Activated CD8-positive, alpha-beta T cell treated with anti-CD3 and anti-CD28 coated beads for 36 hours (primary cell): ENCODE data around the gene FAM221B. TPM values are rescaled to one million over a fixed set of nuclear protein-coding genes. Genes with fewer than 3 reads are reported as not detected.

ENCODE experiments used
- ATAC-seq: fragments of 200-7000 bp; cut with Tn5 transposase; one replicate; pipeline ENCODE4 v1.10.0; 2021; ENCODE audit warnings: mild to moderate bottlenecking, moderate library complexity
- CTCF ChIA-PET: fragments of 350-600 bp; sonication (Branson Sonifier 250); formaldehyde crosslinking; loops from one replicate; lab custom pipeline; 2021; ENCODE audit warnings: antibody characterized with exemption; lab: Charles Lee
- POLR2A ChIA-PET: fragments of 350-600 bp; sonication (Branson Sonifier 250); formaldehyde crosslinking; loops from one replicate; lab custom pipeline; 2021; ENCODE audit warnings: antibody characterized with exemption; lab: Charles Lee
- DNase-seq: peaks from one replicate; pipeline ENCODE4 v3.0.0-alpha.2; 2020
- H3K27ac Mint-ChIP-seq: one replicate; pipeline ENCODE4 v1.8.0; 2021; ENCODE audit warnings: mild to moderate bottlenecking, mixed read lengths
- H3K27me3 Mint-ChIP-seq: one replicate; pipeline ENCODE4 v1.8.0; 2021; ENCODE audit warnings: mixed read lengths
- H3K36me3 Mint-ChIP-seq: one replicate; pipeline ENCODE4 v1.8.0; 2021; ENCODE audit warnings: low read depth, mixed read lengths
- H3K4me1 Mint-ChIP-seq: one replicate; pipeline ENCODE4 v1.8.0; 2021; ENCODE audit warnings: low read depth, mixed read lengths
- H3K4me3 Mint-ChIP-seq: one replicate; pipeline ENCODE4 v1.8.0; 2021; ENCODE audit warnings: mild to moderate bottlenecking, moderate library complexity, mixed read lengths
- H3K9me3 Mint-ChIP-seq: one replicate; pipeline ENCODE4 v1.8.0; 2021; ENCODE audit warnings: mixed read lengths
- intact Hi-C: fragments of 100-400 bp; cut with micrococcal nuclease; formaldehyde crosslinking; loops from one replicate; pipeline ENCODE4 v1.10.0; 2022
- total RNA-seq, 2 experiments: library from RNA; stranded (reverse); gene quantifications; one replicate each; pipeline ENCODE4 v1.2.3, GENCODE V29; 2021
- TF ChIP-seq, protein P1 (sequence below): fragments of 200-600 bp; IDR thresholded peaks from one replicate; pipeline ENCODE4 v1.8.0; 2022; ENCODE audit warnings: antibody characterized with exemption, mild to moderate bottlenecking

FAM221B gene
- total RNA-seq, 2 experiments from 2014 or later = not detected

DNA sequence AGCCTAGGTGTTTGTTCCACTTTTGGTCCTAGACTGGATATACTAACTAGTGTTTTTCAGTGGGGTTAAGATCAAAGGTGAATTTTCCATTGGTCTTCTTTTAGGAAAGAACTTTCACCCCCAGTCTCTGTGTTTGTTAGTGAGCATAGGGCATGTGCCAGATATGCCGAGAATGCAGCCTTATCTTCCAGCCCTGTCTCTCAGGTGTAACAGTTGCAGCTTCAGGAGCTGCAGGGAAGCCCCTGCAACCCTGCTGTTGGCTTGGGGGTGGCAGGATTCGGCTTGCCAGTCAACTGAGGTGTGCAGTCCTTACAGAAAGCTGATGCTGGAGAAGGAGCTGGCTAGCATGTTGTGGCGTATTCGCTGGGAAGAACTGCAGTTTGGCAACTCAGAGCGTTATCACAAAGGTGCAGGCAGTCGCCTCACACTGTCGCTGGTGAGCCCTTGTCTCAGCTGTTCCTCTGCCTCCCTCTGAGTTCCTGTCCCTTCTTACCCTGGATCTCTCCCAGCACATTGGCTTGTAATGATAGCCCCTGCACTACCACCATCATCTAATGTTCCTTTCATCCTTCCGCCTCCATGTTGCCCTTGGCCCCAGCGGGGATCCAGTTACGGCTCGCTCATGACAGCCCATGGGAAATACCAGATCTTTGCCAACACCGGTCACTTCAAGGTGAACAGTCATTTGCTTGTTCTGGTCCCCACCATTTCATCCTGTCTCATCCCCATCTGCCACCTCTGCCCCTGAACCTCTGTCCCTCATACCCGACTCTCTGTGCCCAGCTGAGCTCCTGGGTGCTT lies 27.0 kb downstream of the FAM221B start:
- POLR2A ChIA-PET = interaction anchor here (0.7 kb wide), 1 partner anchor 10 kb away, joined by 3 read pairs; the partner anchor contains the start of gene SPAG8
- peaks cover 9% of the 10 kb centered on the region for H3K36me3 Mint-ChIP-seq
- no peaks in the 10 kb centered on the region for H3K27me3 Mint-ChIP-seq

DNA sequence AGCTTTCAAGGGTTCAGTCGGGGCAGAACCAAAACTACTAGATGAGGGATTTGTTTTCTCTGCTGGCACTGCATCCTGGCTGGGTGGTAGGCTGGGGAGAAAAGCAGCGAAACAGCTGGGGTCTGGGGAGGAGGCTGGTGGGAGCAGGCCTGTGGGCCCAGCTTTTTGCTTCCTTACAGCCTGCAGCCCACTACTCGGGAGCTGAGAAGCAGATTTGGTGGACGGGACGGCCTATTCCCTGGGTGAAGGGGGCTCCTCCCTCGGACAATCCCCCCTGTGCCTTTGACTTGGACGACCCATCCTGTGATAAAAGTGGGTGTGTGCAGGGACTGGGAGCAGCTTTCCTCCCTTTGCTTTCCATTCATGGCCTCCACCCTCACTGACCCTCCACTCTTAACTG lies 28.0 kb downstream of the FAM221B start:
- TF ChIP-seq, protein P1, sequence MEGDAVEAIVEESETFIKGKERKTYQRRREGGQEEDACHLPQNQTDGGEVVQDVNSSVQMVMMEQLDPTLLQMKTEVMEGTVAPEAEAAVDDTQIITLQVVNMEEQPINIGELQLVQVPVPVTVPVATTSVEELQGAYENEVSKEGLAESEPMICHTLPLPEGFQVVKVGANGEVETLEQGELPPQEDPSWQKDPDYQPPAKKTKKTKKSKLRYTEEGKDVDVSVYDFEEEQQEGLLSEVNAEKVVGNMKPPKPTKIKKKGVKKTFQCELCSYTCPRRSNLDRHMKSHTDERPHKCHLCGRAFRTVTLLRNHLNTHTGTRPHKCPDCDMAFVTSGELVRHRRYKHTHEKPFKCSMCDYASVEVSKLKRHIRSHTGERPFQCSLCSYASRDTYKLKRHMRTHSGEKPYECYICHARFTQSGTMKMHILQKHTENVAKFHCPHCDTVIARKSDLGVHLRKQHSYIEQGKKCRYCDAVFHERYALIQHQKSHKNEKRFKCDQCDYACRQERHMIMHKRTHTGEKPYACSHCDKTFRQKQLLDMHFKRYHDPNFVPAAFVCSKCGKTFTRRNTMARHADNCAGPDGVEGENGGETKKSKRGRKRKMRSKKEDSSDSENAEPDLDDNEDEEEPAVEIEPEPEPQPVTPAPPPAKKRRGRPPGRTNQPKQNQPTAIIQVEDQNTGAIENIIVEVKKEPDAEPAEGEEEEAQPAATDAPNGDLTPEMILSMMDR = no peak
- H3K36me3 Mint-ChIP-seq = peaks cover 6% of the 10 kb centered on the region
- H3K27me3 Mint-ChIP-seq = no peaks in the 10 kb centered on the region
- intact Hi-C loops = no loop called here
- peaks cover 15% of the 10 kb centered on the region for H3K4me1 Mint-ChIP-seq
- CTCF ChIA-PET = interaction anchor here (1.0 to 2.4 kb wide), 3 partner anchors 10 to 82 kb away, joined by 3 to 7 read pairs (median 4); no protein-coding TSS in a partner anchor
- POLR2A ChIA-PET = interaction anchor here (0.7 to 0.8 kb wide), 2 partner anchors 11 to 36 kb away, joined by 3 read pairs; partner anchors contain the start of gene SPAG8
- DNase-seq (no peak), ATAC-seq (no peak)
- H3K4me3 Mint-ChIP-seq = no peak overlapping the region
- no peak overlapping the region for H3K27ac Mint-ChIP-seq
- H3K9me3 Mint-ChIP-seq = no peaks in the 10 kb centered on the region

More for the DNA sequence above, 27.0 kb downstream of the FAM221B start:
- DNase-seq (no peak), ATAC-seq (no peak)
- no peak overlapping the region for H3K4me3 Mint-ChIP-seq
- no peak overlapping the region for H3K27ac Mint-ChIP-seq
- peaks cover 15% of the 10 kb centered on the region for H3K4me1 Mint-ChIP-seq
- CTCF ChIA-PET = interaction anchor here (1.0 to 2.4 kb wide), 3 partner anchors 11 to 81 kb away, joined by 3 to 7 read pairs (median 4); no protein-coding TSS in a partner anchor
- intact Hi-C loops = no loop called here
- TF ChIP-seq, protein P1 = no peak
- no peaks in the 10 kb centered on the region for H3K9me3 Mint-ChIP-seq

DNA sequence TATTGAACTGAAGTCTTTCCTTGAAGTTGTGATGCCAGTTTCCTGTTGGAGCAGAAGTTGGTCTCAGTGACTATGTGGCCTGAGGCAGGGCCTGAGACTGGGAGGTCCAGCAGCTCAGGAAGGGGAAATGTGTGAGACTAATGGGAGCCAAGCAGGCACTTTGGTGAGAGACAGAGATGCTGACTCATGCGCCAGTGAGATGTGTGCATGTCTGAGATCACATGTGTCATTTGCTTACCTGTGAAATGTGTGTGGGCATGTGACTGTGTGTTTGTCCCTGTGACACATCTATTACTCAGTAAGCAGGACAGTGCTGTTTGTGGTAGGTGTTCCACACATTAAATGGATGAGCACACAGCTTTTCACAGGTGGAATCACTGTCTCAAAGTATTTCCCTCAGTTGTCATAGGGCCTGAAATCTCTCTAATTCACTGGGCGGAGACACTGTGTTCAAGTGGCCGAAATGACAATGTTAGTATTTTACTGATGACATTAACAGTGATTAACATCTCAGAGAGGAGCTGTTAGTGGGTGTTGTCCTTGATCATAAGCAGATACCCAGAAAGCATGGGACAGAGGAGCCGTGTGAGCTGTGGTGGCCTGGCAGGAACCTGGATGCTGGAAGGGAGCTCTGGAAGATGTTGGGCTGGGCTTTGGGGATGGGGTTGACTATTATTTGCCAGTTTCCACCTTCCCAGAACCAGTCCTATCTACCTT lies 29.7 kb downstream of the FAM221B start:
- peak; percentile 59 for DNase-seq
- intact Hi-C loops = no loop called here

DNA sequence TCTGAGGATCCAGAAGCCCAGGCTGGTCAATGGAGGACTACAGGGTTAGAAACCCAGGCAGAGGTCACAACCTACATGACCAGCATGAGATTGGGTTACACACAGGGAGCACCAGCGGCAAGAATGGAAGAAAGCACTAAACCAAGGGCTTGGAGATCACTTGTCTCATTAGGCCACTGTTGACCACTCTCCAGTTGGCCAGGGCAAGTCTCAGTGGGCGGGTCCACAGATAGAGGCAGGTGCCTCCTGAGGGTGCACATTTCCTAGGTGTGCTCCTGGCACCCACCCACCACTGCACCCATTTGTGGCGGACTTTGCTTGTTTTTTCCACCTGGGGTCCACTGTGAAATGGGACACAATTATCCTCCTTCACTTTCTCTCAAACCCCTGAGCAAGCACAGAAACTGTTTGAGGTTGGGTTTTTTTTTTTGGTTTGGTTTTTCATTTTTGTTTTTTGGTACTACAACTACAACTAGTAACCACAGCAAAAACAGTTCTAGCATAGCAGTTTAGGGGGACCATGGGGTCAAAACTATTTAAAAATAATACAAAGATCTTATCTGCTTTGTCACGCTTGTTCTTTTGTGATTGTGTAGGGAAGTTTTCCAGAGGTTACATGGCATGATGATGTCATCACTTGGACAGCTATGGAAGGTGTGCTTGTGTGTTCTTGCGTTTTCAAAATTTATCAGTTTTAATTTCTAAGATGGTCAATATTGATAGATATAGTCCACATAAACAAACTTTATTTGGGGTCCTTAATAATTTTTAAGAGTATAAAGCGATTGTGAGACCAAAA lies 31.0 kb downstream of the FAM221B start:
- DNase-seq = no peak
- ChIA-PET CTCF (interaction anchor here (0.9 to 1.0 kb wide), 2 partner anchors 14 to 28 kb away, joined by 4 read pairs; partner anchors contain the start of gene SPAG8), POLR2A (interaction anchor here (0.6 kb wide), 1 partner anchor 32 kb away, joined by 3 read pairs; no protein-coding TSS in a partner anchor)
- no peaks in the 10 kb centered on the region for H3K27me3 Mint-ChIP-seq
- H3K4me1 Mint-ChIP-seq = peaks cover 20% of the 10 kb centered on the region
- TF ChIP-seq, protein P1 = no peak
- intact Hi-C loops = no loop called here
- H3K27ac Mint-ChIP-seq = no peak overlapping the region
- peaks cover 3% of the 10 kb centered on the region for H3K36me3 Mint-ChIP-seq
- no peak overlapping the region for H3K4me3 Mint-ChIP-seq
- no peaks in the 10 kb centered on the region for H3K9me3 Mint-ChIP-seq
- no peak for ATAC-seq

More for the DNA sequence above, 29.7 kb downstream of the FAM221B start:
- peak; percentile 92 for ATAC-seq
- Mint-ChIP-seq H3K36me3 (peaks cover 4% of the 10 kb centered on the region), H3K4me1 (peaks cover 20% of the 10 kb centered on the region), H3K9me3 (no peaks in the 10 kb centered on the region), H3K27me3 (no peaks in the 10 kb centered on the region), H3K27ac (no peak overlapping the region), H3K4me3 (no peak overlapping the region)
- ChIA-PET CTCF (interaction anchor here (2.4 kb wide), 1 partner anchor 9 kb away, joined by 7 read pairs; no protein-coding TSS in a partner anchor), POLR2A (no interaction called here)
- TF ChIP-seq, protein P1 = no peak
